H1 (cell line): ENCODE data around the gene PLSCR1. TPM values are rescaled to one million over a fixed set of nuclear protein-coding genes. Genes with fewer than 3 reads are reported as not detected.

ENCODE experiments used
- CTCF ChIA-PET: fragments of 300-600 bp; sonication (Branson Sonifier 250); formaldehyde crosslinking; loops from one replicate; lab custom pipeline; 2021; ENCODE audit not compliant: partially characterized antibody; lab: Charles Lee
- POLR2A ChIA-PET: fragments of 300-600 bp; sonication (Branson Sonifier 250); formaldehyde crosslinking; loops from one replicate; lab custom pipeline; 2021; ENCODE audit warnings: inconsistent platforms; ENCODE audit not compliant: partially characterized antibody; lab: Charles Lee
- DNase-seq, 2 experiments: peaks; one replicate each; pipeline versions ENCODE4 v3.0.0 to v3.0.0-alpha.2; 2010 to 2022; ENCODE audit warnings: low spot score in 2 of 2, low read depth in 1 of 2, mixed read lengths in 1 of 2
- FAIRE-seq: peaks from 2 replicates; lab custom pipeline; 2011; peaks lifted over from hg19 to GRCh38; lab: Jason Lieb, UNC
- H2AFZ ChIP-seq: 2 replicates; pipeline ENCODE4 v1.8.1; 2012; ENCODE audit warnings: low read length, inconsistent platforms
- H2AK5ac ChIP-seq: 2 replicates; pipeline ENCODE4 v1.6.1; 2013; ENCODE audit warnings: low read depth, low read length
- H2BK120ac ChIP-seq: replicated peaks from 2 replicates; pipeline ENCODE3; 2013; ENCODE audit warnings: low read depth, low read length, inconsistent platforms
- H2BK12ac ChIP-seq: 2 replicates; pipeline ENCODE4 v1.6.1; 2013; ENCODE audit warnings: low read depth, low read length
- H2BK15ac ChIP-seq: 2 replicates; pipeline ENCODE4 v1.6.1; 2013; ENCODE audit warnings: low read length
- H2BK20ac ChIP-seq: 2 replicates; pipeline ENCODE4 v1.6.1; 2013; ENCODE audit warnings: low read length
- H2BK5ac ChIP-seq: 2 replicates; pipeline ENCODE4 v1.6.1; 2013; ENCODE audit warnings: low read depth, low read length
- H3K14ac ChIP-seq: 2 replicates; pipeline ENCODE4 v1.6.1; 2013; ENCODE audit warnings: inconsistent platforms; ENCODE audit not compliant: insufficient read length
- H3K18ac ChIP-seq: 2 replicates; pipeline ENCODE4 v1.6.1; 2013; ENCODE audit warnings: low read length; ENCODE audit errors: extremely low read depth
- H3K23ac ChIP-seq: 2 replicates; pipeline ENCODE4 v1.6.1; 2013; ENCODE audit warnings: inconsistent platforms; ENCODE audit not compliant: insufficient read length
- H3K23me2 ChIP-seq: 2 replicates; pipeline ENCODE4 v1.6.1; 2013; ENCODE audit warnings: low read depth, low read length
- H3K27ac ChIP-seq: 2 replicates; pipeline ENCODE4 v1.6.1; 2011; ENCODE audit warnings: low read depth, low read length, inconsistent platforms
- H3K27me3 ChIP-seq, 4 experiments: replicated peaks in 1 of 4; 1 replicate in 1 of 4; 2 replicates in 3 of 4; pipeline versions ENCODE4 v1.6.1 to v1.8.1; 2011 to 2013; ENCODE audit warnings: low read length in 3 of 4, mild to moderate bottlenecking in 3 of 4, inconsistent platforms in 2 of 4, mixed read lengths in 2 of 4, moderate library complexity in 1 of 4; ENCODE audit not compliant: control insufficient read depth in 3 of 4, insufficient read depth in 3 of 4; ENCODE audit errors: extremely low read depth in 1 of 4
- H3K36me3 ChIP-seq, 4 experiments: 2 replicates each; pipeline versions ENCODE4 v1.6.1 to v1.8.1; 2011 to 2013; ENCODE audit warnings: mild to moderate bottlenecking in 4 of 4, low read length in 3 of 4, moderate library complexity in 2 of 4, control low read depth in 1 of 4, inconsistent platforms in 1 of 4; ENCODE audit not compliant: insufficient read depth in 4 of 4, control insufficient read depth in 2 of 4
- H3K4ac ChIP-seq: replicated peaks from 2 replicates; pipeline ENCODE3; 2013; ENCODE audit warnings: low read length, low read depth, mixed read lengths, inconsistent platforms; ENCODE audit not compliant: insufficient read length
- H3K4me1 ChIP-seq, 4 experiments: replicated peaks in 1 of 4; 1 replicate in 1 of 4; 2 replicates in 3 of 4; pipeline versions ENCODE4 v1.6.1 to v1.8.1; 2011 to 2013; ENCODE audit warnings: low read length in 3 of 4, inconsistent platforms in 2 of 4, mixed read lengths in 1 of 4; ENCODE audit not compliant: insufficient read depth in 4 of 4, control insufficient read depth in 3 of 4
- H3K4me2 ChIP-seq, 2 experiments: 2 replicates each; pipeline versions ENCODE4 v1.6.1 to v1.8.1; 2011 to 2013; ENCODE audit warnings: low read depth in 2 of 2, low read length in 2 of 2, control low read depth in 1 of 2, inconsistent platforms in 1 of 2, mild to moderate bottlenecking in 1 of 2; ENCODE audit not compliant: insufficient read depth in 1 of 2
- H3K4me3 ChIP-seq, 4 experiments: fragments of 200-600, 300-600 bp in 1 of 4; sonication (generic), shearing (Covaris generic), sonication (Bioruptor Twin) in 1 of 4; 2 replicates each; pipeline versions ENCODE4 v1.5.1 to v1.8.1; 2011 to 2016; ENCODE audit warnings: low read length in 4 of 4, low read depth in 3 of 4, control low read depth in 2 of 4, inconsistent platforms in 2 of 4, mild to moderate bottlenecking in 2 of 4, mixed read lengths in 1 of 4, moderate library complexity in 1 of 4; ENCODE audit not compliant: insufficient read depth in 2 of 4; ENCODE audit errors: extremely low read depth in 1 of 4
- H3K56ac ChIP-seq: replicated peaks from 2 replicates; pipeline ENCODE3; 2013; ENCODE audit warnings: low read depth, mild to moderate bottlenecking, mixed read lengths, low read length, inconsistent platforms; ENCODE audit not compliant: insufficient read length
- H3K79me1 ChIP-seq: 2 replicates; pipeline ENCODE4 v1.6.1; 2013; ENCODE audit warnings: low read depth, low read length, control low read depth
- H3K79me2 ChIP-seq, 2 experiments: 2 replicates each; pipeline versions ENCODE4 v1.6.1 to v1.8.1; 2012 to 2013; ENCODE audit warnings: low read length in 2 of 2, mild to moderate bottlenecking in 2 of 2, inconsistent platforms in 1 of 2; ENCODE audit not compliant: insufficient read depth in 2 of 2, control insufficient read depth in 1 of 2
- H3K9ac ChIP-seq, 4 experiments: replicated peaks in 1 of 4; 1 replicate in 1 of 4; 2 replicates in 3 of 4; pipeline versions ENCODE4 v1.6.1 to v1.8.1; 2011 to 2013; ENCODE audit warnings: low read depth in 3 of 4, low read length in 3 of 4, control low read depth in 2 of 4, mild to moderate bottlenecking in 2 of 4, moderate library complexity in 2 of 4, inconsistent platforms in 1 of 4; ENCODE audit errors: extremely low read depth in 1 of 4
- H3K9me3 ChIP-seq, 2 experiments: 2 replicates each; pipeline versions ENCODE4 v1.6.1 to v1.8.1; 2012 to 2013; ENCODE audit warnings: mild to moderate bottlenecking in 2 of 2, moderate library complexity in 2 of 2, control low read depth in 1 of 2, inconsistent platforms in 1 of 2, low read depth in 1 of 2, low read length in 1 of 2, mixed read lengths in 1 of 2; ENCODE audit not compliant: insufficient read depth in 2 of 2
- H4K20me1 ChIP-seq, 2 experiments: replicated peaks in 1 of 2; 2 replicates each; pipeline versions ENCODE3 to v1.8.1; 2011 to 2013; ENCODE audit warnings: inconsistent platforms in 2 of 2, low read length in 2 of 2, mild to moderate bottlenecking in 1 of 2; ENCODE audit not compliant: insufficient read depth in 2 of 2, control insufficient read depth in 1 of 2
- H4K5ac ChIP-seq: 2 replicates; pipeline ENCODE4 v1.6.1; 2013; ENCODE audit warnings: low read length, low read depth, mixed read lengths, inconsistent platforms; ENCODE audit not compliant: insufficient read length
- H4K8ac ChIP-seq: 2 replicates; pipeline ENCODE4 v1.8.0; 2013; ENCODE audit warnings: mild to moderate bottlenecking, moderate library complexity, low read length, inconsistent platforms; ENCODE audit not compliant: insufficient read depth; ENCODE audit errors: extremely low read depth
- H4K91ac ChIP-seq: replicated peaks from 2 replicates; pipeline ENCODE3; 2013; ENCODE audit warnings: low read length, mixed read lengths, inconsistent platforms; ENCODE audit not compliant: insufficient read length
- ASH2L ChIP-seq: fragments of 200-600, 300-600 bp; sonication (generic); IDR thresholded peaks from one replicate; pipeline ENCODE4 v1.7.1; 2017; ENCODE audit warnings: low read length
- ATF3 ChIP-seq: IDR thresholded peaks from 2 replicates; pipeline ENCODE4 v1.6.1; 2011; ENCODE audit warnings: low read depth, mild to moderate bottlenecking, low read length; ENCODE audit not compliant: insufficient read depth
- CTCF ChIP-seq, 3 experiments: IDR thresholded peaks; 1 replicate in 2 of 3; 2 replicates in 1 of 3; pipeline versions ENCODE4 v1.5.1 to v1.6.1; 2011; ENCODE audit warnings: low read length in 3 of 3, mild to moderate bottlenecking in 3 of 3, inconsistent platforms in 2 of 3, low read depth in 1 of 3, moderate library complexity in 1 of 3; ENCODE audit not compliant: insufficient read depth in 1 of 3; ENCODE audit errors: control extremely low read depth in 1 of 3
- E2F6 ChIP-seq: IDR thresholded peaks from 2 replicates; pipeline ENCODE4 v1.6.1; 2012; ENCODE audit warnings: inconsistent platforms
- FOSL1 ChIP-seq: IDR thresholded peaks from 2 replicates; pipeline ENCODE4 v1.6.1; 2011; ENCODE audit warnings: mild to moderate bottlenecking, low read depth, low read length, moderate library complexity; ENCODE audit not compliant: insufficient read depth
- RNF2 ChIP-seq: fragments of 200-900, 300-1000 bp; sonication (generic); IDR thresholded peaks from 2 replicates; pipeline ENCODE4 v1.7.1; 2016; ENCODE audit warnings: borderline replicate concordance, low read depth, mild to moderate bottlenecking, antibody characterized with exemption, low read length; ENCODE audit not compliant: poor library complexity, severe bottlenecking; ENCODE audit errors: missing control alignments
- RXRA ChIP-seq: IDR thresholded peaks from 2 replicates; pipeline ENCODE4 v1.6.1; 2011; ENCODE audit warnings: low read depth, mild to moderate bottlenecking, low read length, moderate library complexity; ENCODE audit not compliant: insufficient read depth
- SIN3A ChIP-seq, 2 experiments: IDR thresholded peaks in 1 of 2; conservative IDR thresholded peaks in 1 of 2; 2 replicates each; pipeline ENCODE4 v1.6.1; 2011 to 2012; ENCODE audit warnings: low read length in 2 of 2, improper control_type of control experiment in 1 of 2, low read depth in 1 of 2, mild to moderate bottlenecking in 1 of 2
- SP1 ChIP-seq: IDR thresholded peaks from 2 replicates; pipeline ENCODE4 v1.6.1; 2011; ENCODE audit warnings: low read depth, low read length
- WGBS, 2 experiments: shearing (Covaris generic) in 1 of 2; methylation state at CpG; one replicate each; pipeline versions ENCODE4 v1.1.6 to v1.1.7; 2013 to 2015; ENCODE audit warnings: low lambda C conversion rate in 2 of 2, mixed read lengths in 2 of 2, inconsistent platforms in 1 of 2, low coverage in 1 of 2, missing lambda C conversion rate in 1 of 2; ENCODE audit not compliant: insufficient replicate concordance in 2 of 2, insufficient coverage in 1 of 2, insufficient read length in 1 of 2; ENCODE audit errors: extremely low coverage in 1 of 2, missing lambda C conversion rate in 1 of 2; 5-methylcytosine and 5-hydroxymethylcytosine counted together
- polyA plus RNA-seq, 7 experiments: library from polyadenylated mRNA; depleted of rRNA in 3 of 7; stranded (reverse) in 5 of 7; unstranded in 2 of 7; fragments of >200 nt in 5 of 7; fragments of 200-250 nt in 2 of 7; gene quantifications; 1 replicate in 5 of 7; 2 replicates in 1 of 7; 4 replicates in 1 of 7; pipeline versions ENCODE4 v1.2.1 to v1.2.3, GENCODE V29; 2011 to 2013; ENCODE audit warnings: missing spikeins in 2 of 7, mixed read lengths in 2 of 7
- total RNA-seq: library from RNA; stranded (reverse); fragmentation: NEBNext Ultra II Directional; extraction: Animal tissue kit (Norgen Biotek cat#: 25700); gene quantifications from 2 replicates; pipeline ENCODE4 v1.2.1, GENCODE V29; 2021

The PLSCR1 gene
- total and polyA plus RNA-seq, 2 of the 8 experiments (the other 6 are each of a cell fraction or from before 2014, with no cell fraction given), result 32.2 to 48.5 TPM

- Histone ChIP-seq H2BK120ac (no peak overlapping the region), H4K91ac (no peak overlapping the region), H2BK15ac (no peak overlapping the region; the same call in 1 of the 2 replicates), H2BK12ac (no peak overlapping the region), H4K8ac (no peak overlapping the region), H3K27ac (no peak overlapping the region), H3K27me3 (no peaks in the 10 kb centered on the region), H2AFZ (no peak overlapping the region), H3K9ac (no peak overlapping the region), H3K4me1 (peaks cover 0 to 6% (median 2%) of the 10 kb centered on the region in 4 experiments; a peak in 2 of 7 replicates), H3K23ac (no peak overlapping the region), H3K79me2 (peaks cover 0 to 43% of the 10 kb centered on the region in 2 experiments; a peak in 2 of 4 replicates), H3K4me3 (no peak overlapping the region), H3K79me1 (peaks cover 3% of the 10 kb centered on the region), H2BK20ac (no peak overlapping the region), H2AK5ac (no peak overlapping the region), H3K56ac (no peak overlapping the region), H3K23me2 (no peaks in the 10 kb centered on the region), H4K20me1 (no peaks in the 10 kb centered on the region), H2BK5ac (no peak overlapping the region), H3K14ac (no peak overlapping the region), H3K18ac (no peak overlapping the region), H3K9me3 (peaks cover 7 to 9% of the 10 kb centered on the region in 2 experiments), H3K4ac (no peak overlapping the region), H3K4me2 (no peak overlapping the region), H4K5ac (no peak overlapping the region), H3K36me3 (peaks cover 0 to 9% (median 6%) of the 10 kb centered on the region in 4 experiments; a peak in 5 of 8 replicates)
- no peak for FAIRE-seq
- ChIA-PET CTCF (no interaction called here), POLR2A (no interaction called here)
- DNase-seq, result no peak
- 94% methylated on average over 3 of the region's 3 CpGs; no CpG with 5 or more reads in 1 of the 2 experiments for WGBS, 2 experiments
- no peak for TF ChIP-seq E2F6
- TF ChIP-seq ATF3, result no peak
- no peak for TF ChIP-seq RNF2
- TF ChIP-seq ASH2L, result no peak
- TF ChIP-seq SP1, result no peak
- TF ChIP-seq CTCF (IDR thresholded peaks at IDR 0.05; ENCODE audit: control extremely low read depth in 1 of 3, insufficient read depth in 1 of 3, low read depth in 1 of 3, low read length in 3 of 3), result no peak
- TF ChIP-seq SIN3A (conservative IDR thresholded peaks at IDR 0.05 in 1 of 2, IDR thresholded peaks at IDR 0.05 in 1 of 2; ENCODE audit: low read depth in 1 of 2, low read length in 2 of 2), result no peak
- TF ChIP-seq FOSL1, result no peak
- no peak for TF ChIP-seq RXRA
Observed at GRCh38 chr3:146537603-146538002, 6.8 kb downstream of the PLSCR1 start.
